ENCODE data around the gene GABPB2.

GABPB2 gene

DNA sequence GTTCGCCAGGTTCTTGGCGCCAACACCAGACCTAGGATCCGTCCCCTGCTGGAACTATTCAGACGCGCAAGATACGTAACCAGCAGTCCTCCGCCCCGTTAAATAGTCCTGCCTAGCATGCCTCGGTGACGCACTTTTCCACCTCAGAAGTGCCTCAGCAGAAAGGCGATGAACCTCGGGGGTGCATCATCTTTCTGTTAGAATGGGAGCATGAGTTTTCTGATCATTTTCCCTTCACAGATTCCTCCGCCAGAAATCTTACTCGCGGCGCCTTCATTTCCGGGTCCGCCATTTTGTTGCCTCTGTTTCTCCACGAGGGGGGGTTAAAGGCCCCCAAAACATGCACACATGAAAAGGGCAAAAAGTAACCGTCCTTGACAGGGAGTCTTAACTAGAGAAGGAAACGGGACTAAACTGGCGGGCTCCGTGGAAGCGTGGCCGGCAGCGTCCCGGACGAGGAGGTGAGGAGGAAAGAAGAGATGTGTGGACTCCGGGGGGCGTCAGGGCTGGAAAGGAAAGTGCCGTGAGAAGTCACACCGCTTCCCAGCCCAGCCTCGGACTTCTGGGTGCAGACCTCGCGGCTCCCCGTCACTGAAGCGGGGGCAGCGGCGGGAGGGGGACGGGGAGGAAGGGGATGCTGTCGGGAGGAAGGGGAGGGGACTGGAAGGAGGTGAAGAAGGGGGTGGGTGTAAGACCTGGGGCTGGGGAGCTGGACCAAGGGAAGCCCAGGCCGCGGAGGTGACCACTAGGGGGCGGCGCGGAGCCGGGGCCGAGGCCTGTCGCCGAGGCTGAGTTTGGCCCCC is at the start of gene GABPB2:
Gene GABPB2, plus strand, starts transcription at position 288 of the 803 bp plus-strand sequence. CDS start 17,429 bp downstream, outside the sequence.
- peaks cover 5% of the 10 kb centered on the region for H3K36me3 Mint-ChIP-seq
- H3K27me3 Mint-ChIP-seq, result no peaks in the 10 kb centered on the region
- H3K9me3 Mint-ChIP-seq, result no peaks in the 10 kb centered on the region
- ATAC-seq (ENCODE audit: low read depth) (peak; percentile 83), DNase-seq (ENCODE audit: low spot score in 2 of 2) (peak; percentile 84 to 92)
- peaks cover 5% of the 10 kb centered on the region for H3K4me1 Mint-ChIP-seq
- peak within 1 kb of the TSS; percentile 98 for H3K27ac Mint-ChIP-seq
- H3K4me3 Mint-ChIP-seq, result peak within 1 kb of the TSS; percentile 98

GRCh38 chr1:151024540-151025146 is 45.9 kb upstream of the GABPB2 start:
- Mint-ChIP-seq H3K27me3 (no peaks in the 10 kb centered on the region), H3K4me1 (peaks cover 7% of the 10 kb centered on the region), H3K4me3 (no peak overlapping the region), H3K9me3 (no peaks in the 10 kb centered on the region), H3K36me3 (peaks cover 16% of the 10 kb centered on the region), H3K27ac (no peak overlapping the region)
- peak; percentile 78 to 80 for DNase-seq (ENCODE audit: low spot score in 2 of 2)
- ATAC-seq (ENCODE audit: low read depth), result peak; percentile 99

- H3K27ac Mint-ChIP-seq, result no peak overlapping the region
- peaks cover 23% of the 10 kb centered on the region for H3K36me3 Mint-ChIP-seq
- peaks cover 7% of the 10 kb centered on the region for H3K4me1 Mint-ChIP-seq
- H3K4me3 Mint-ChIP-seq, result no peak overlapping the region
- H3K9me3 Mint-ChIP-seq, result no peaks in the 10 kb centered on the region
- no peak for ATAC-seq (ENCODE audit: low read depth)
- DNase-seq (ENCODE audit: low spot score in 2 of 2), result no peak
- H3K27me3 Mint-ChIP-seq, result no peaks in the 10 kb centered on the region
These were observed 44.1 kb upstream of the GABPB2 start for GRCh38 chr1:151026460-151026859.

DNA sequence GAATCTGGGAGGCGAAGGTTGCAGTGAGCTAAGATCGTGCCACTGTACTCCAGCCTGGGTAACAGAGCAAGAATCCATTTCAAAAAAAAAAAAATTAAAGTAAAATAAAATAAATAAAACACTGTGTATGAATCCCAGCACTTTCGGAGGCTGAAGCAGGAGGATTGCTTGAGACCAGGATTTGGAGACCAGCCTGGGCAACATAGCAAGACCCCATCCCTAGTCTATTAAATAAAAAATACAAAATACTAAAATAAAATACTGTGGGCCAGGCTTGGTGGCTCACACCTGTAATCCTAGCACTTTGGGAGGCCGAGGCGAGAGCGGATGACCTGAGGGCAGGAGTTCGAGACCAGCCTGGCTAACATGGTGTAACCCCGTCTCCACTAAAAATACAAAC is 38.4 kb upstream of the GABPB2 start:
- H3K27ac Mint-ChIP-seq, result no peak overlapping the region
- DNase-seq (ENCODE audit: low spot score in 2 of 2) (no peak), ATAC-seq (ENCODE audit: low read depth) (no peak)
- H3K27me3 Mint-ChIP-seq, result no peaks in the 10 kb centered on the region
- H3K36me3 Mint-ChIP-seq, result peaks cover 36% of the 10 kb centered on the region
- no peaks in the 10 kb centered on the region for H3K4me1 Mint-ChIP-seq
- H3K9me3 Mint-ChIP-seq, result no peaks in the 10 kb centered on the region
- no peak overlapping the region for H3K4me3 Mint-ChIP-seq

- Mint-ChIP-seq H3K36me3 (peaks cover 31% of the 10 kb centered on the region), H3K9me3 (no peaks in the 10 kb centered on the region), H3K4me1 (no peaks in the 10 kb centered on the region), H3K27me3 (no peaks in the 10 kb centered on the region), H3K4me3 (no peak overlapping the region), H3K27ac (peak overlapping the region; percentile 4)
- DNase-seq (ENCODE audit: low spot score in 2 of 2) (no peak), ATAC-seq (ENCODE audit: low read depth) (no peak)
These were observed 35.4 kb upstream of the GABPB2 start for GRCh38 chr1:151035167-151035566.

- H3K36me3 Mint-ChIP-seq, result peaks cover 27% of the 10 kb centered on the region
- no peak within 1 kb of the TSS for H3K4me3 Mint-ChIP-seq
- no peaks in the 10 kb centered on the region for H3K4me1 Mint-ChIP-seq
- H3K27me3 Mint-ChIP-seq, result no peaks in the 10 kb centered on the region
- ATAC-seq (ENCODE audit: low read depth), result no peak
- H3K9me3 Mint-ChIP-seq, result no peaks in the 10 kb centered on the region
- H3K27ac Mint-ChIP-seq, result no peak within 1 kb of the TSS
- no peak for DNase-seq (ENCODE audit: low spot score in 2 of 2)
These were observed 34.2 kb upstream of the GABPB2 start, which contains the start of gene BNIPL for GRCh38 chr1:151036356-151036755. Gene BNIPL, plus strand, starts transcription at chr1:151036586. Its CDS starts 140 bp downstream, at chr1:151036726.

DNA sequence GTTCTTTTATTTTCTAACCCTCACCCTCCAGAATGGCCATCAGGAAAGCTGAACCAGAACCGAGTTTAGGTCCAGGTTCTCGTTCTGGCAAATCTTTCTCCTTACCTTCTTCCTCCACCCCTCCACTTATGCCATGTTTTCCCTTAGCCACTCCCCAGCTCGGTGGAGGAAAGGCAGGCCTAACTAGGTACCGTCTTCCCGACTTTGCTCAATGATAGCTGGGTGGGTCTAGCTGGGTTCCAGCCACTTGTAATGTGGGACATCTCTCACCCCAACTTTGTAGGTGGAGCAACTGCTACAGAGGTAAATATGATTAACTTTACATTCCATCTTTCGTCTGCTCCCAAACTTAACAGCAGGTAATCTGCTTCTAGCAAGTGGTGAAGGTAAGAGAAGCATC is 33.5 kb upstream of the GABPB2 start:
- ATAC-seq (ENCODE audit: low read depth) (no peak), DNase-seq (ENCODE audit: low spot score in 2 of 2) (no peak)
- Mint-ChIP-seq H3K4me3 (no peak overlapping the region), H3K9me3 (no peaks in the 10 kb centered on the region), H3K27me3 (no peaks in the 10 kb centered on the region), H3K36me3 (peaks cover 24% of the 10 kb centered on the region), H3K4me1 (no peaks in the 10 kb centered on the region), H3K27ac (no peak overlapping the region)

DNA sequence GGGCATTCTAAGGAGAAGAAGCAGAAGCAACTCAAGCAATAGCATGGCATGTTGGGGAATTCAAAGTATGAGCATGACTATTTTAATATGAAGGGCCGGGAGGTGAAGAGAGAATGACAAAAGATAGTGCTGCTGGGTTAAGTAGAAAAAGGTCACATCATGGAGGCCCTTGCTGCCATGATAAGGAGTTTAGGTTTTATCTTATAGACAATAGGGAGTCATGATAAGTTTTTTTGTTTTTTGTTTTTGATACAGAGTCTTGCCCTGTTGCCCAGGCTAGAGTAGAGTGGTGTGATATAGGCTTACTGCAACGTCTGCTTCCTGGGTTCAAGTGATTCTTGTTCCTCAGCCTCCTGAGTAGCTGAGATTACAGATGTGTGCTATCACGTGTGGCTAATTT is 31.0 kb upstream of the GABPB2 start:
- no peak overlapping the region for H3K27ac Mint-ChIP-seq
- no peak overlapping the region for H3K4me3 Mint-ChIP-seq
- peaks cover 18% of the 10 kb centered on the region for H3K36me3 Mint-ChIP-seq
- no peak for DNase-seq (ENCODE audit: low spot score in 2 of 2)
- H3K9me3 Mint-ChIP-seq, result no peaks in the 10 kb centered on the region
- no peak for ATAC-seq (ENCODE audit: low read depth)
- no peaks in the 10 kb centered on the region for H3K27me3 Mint-ChIP-seq
- peaks cover 2% of the 10 kb centered on the region for H3K4me1 Mint-ChIP-seq

DNA sequence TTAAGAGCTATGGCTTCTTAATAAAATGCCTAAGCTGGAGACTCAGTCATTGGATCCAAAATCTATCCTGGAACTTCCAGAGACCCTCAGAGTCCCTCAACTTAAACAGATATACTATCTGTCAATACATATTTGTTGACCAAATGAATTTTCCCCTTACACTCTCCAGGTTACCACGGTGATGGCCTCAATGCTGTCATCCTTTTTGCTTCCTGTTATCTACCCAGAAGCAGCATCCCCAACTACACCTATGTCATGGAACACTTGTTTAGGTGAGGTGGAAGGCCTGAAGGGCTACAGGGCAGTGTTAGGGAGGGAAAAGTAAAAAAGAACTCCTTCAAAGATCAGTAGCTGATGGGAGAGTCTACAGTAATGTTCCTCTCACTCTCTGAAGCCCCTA is 27.4 kb upstream of the GABPB2 start:
- no peaks in the 10 kb centered on the region for H3K9me3 Mint-ChIP-seq
- H3K36me3 Mint-ChIP-seq, result peaks cover 8% of the 10 kb centered on the region
- H3K4me1 Mint-ChIP-seq, result peaks cover 4% of the 10 kb centered on the region
- DNase-seq (ENCODE audit: low spot score in 2 of 2) (no peak), ATAC-seq (ENCODE audit: low read depth) (no peak)
- no peak overlapping the region for H3K4me3 Mint-ChIP-seq
- no peaks in the 10 kb centered on the region for H3K27me3 Mint-ChIP-seq
- no peak overlapping the region for H3K27ac Mint-ChIP-seq

DNA sequence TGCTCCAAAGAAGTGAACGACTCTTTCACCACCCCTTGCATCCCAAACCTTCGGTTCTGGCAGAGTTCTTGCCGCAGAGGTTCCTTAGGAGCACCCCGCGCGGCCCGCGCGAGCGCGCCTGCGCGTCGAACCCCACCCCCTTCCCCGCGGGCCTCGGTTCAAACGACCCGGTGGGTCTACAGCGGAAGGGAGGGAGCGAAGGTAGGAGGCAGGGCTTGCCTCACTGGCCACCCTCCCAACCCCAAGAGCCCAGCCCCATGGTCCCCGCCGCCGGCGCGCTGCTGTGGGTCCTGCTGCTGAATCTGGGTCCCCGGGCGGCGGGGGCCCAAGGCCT is 23.0 kb upstream of the GABPB2 start, which contains the start of gene C1orf56:
Gene C1orf56, plus strand, starts transcription at position 161 of the 334 bp plus-strand sequence. Its CDS starts 97 bp downstream, at position 258.
- H3K4me1 Mint-ChIP-seq, result peaks cover 23% of the 10 kb centered on the region
- DNase-seq (ENCODE audit: low spot score in 2 of 2), result peak; percentile 38 to 48
- peaks cover 13% of the 10 kb centered on the region for H3K36me3 Mint-ChIP-seq
- no peaks in the 10 kb centered on the region for H3K9me3 Mint-ChIP-seq
- H3K4me3 Mint-ChIP-seq, result peak within 1 kb of the TSS; percentile 92
- ATAC-seq (ENCODE audit: low read depth), result peak; percentile 58
- peak within 1 kb of the TSS; percentile 88 for H3K27ac Mint-ChIP-seq
- H3K27me3 Mint-ChIP-seq, result no peaks in the 10 kb centered on the region

- DNase-seq (ENCODE audit: low spot score in 2 of 2), result peak; percentile 40 to 63
- Mint-ChIP-seq H3K36me3 (peaks cover 12% of the 10 kb centered on the region), H3K4me3 (peak overlapping the region; percentile 92), H3K4me1 (peaks cover 25% of the 10 kb centered on the region), H3K27ac (peak overlapping the region; percentile 88), H3K27me3 (no peaks in the 10 kb centered on the region), H3K9me3 (no peaks in the 10 kb centered on the region)
- ATAC-seq (ENCODE audit: low read depth), result peak; percentile 82
These were observed 22.5 kb upstream of the GABPB2 start for GRCh38 chr1:151047925-151048644.

GRCh38 chr1:151048645-151049032 is 21.9 kb upstream of the GABPB2 start:
- peak overlapping the region; percentile 88 for H3K27ac Mint-ChIP-seq
- no peak for ATAC-seq (ENCODE audit: low read depth)
- H3K9me3 Mint-ChIP-seq, result no peaks in the 10 kb centered on the region
- no peaks in the 10 kb centered on the region for H3K27me3 Mint-ChIP-seq
- DNase-seq (ENCODE audit: low spot score in 2 of 2), result no peak
- peaks cover 24% of the 10 kb centered on the region for H3K4me1 Mint-ChIP-seq
- peaks cover 12% of the 10 kb centered on the region for H3K36me3 Mint-ChIP-seq
- peak overlapping the region; percentile 92 for H3K4me3 Mint-ChIP-seq

DNA sequence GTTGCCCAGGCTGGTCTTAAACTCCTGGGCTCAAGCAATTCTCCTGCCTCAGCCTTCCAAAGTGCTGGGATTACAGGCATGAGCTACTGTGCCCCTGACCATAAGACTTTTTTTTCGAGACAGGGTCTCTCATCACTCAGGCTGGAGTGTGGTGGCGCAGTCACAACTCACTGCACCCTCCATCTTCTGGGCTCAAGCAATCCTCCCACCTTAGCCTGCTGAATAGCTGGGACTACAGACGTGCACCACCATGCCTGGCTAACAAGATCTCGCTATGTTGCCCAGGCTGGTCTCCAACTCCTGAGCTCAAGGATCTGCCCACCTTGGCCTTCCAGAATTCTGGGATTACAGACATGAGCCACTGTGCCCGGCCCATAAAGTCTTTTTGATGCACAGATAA is 21.1 kb upstream of the GABPB2 start:
- peaks cover 16% of the 10 kb centered on the region for H3K36me3 Mint-ChIP-seq
- H3K9me3 Mint-ChIP-seq, result no peaks in the 10 kb centered on the region
- no peak for DNase-seq (ENCODE audit: low spot score in 2 of 2)
- H3K4me1 Mint-ChIP-seq, result peaks cover 27% of the 10 kb centered on the region
- no peaks in the 10 kb centered on the region for H3K27me3 Mint-ChIP-seq
- H3K27ac Mint-ChIP-seq, result peak overlapping the region; percentile 72
- no peak for ATAC-seq (ENCODE audit: low read depth)
- no peak overlapping the region for H3K4me3 Mint-ChIP-seq

DNA sequence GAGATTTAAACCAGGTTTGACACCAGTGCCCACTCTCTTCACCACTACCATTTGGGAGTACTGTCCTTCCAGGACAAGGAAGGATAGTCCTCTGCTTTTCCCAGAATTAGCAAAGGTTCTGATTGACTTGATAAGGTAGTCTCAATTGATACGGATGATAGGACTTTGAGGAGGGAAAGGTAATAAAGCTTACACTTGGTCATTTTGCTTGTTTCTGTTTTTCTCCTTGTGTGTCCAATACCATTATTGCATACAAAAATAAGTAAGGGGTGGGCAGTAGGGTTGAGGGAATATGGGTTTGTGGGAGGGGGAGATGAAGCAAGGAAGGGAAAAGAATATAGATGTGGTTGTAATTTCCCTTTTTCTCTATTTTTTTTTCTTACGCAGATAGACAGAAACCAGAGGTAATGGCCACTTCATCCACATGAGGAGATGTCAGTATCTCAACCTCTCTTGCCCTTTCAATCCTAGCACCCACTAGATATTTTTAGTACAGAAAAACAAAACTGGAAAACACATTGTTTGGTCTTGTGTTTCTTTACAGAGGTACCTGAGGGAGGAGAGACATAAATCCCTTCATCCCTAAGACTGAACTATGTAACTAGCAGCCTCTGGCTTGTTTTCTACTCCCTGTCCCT is 20.4 kb upstream of the GABPB2 start:
- Mint-ChIP-seq H3K4me1 (peaks cover 31% of the 10 kb centered on the region), H3K9me3 (no peaks in the 10 kb centered on the region), H3K27me3 (no peaks in the 10 kb centered on the region), H3K4me3 (no peak overlapping the region), H3K36me3 (peaks cover 20% of the 10 kb centered on the region), H3K27ac (peak overlapping the region; percentile 72)
- DNase-seq (ENCODE audit: low spot score in 2 of 2), result no peak
- ATAC-seq (ENCODE audit: low read depth), result no peak
